ENCODE data around the gene CCDC182.

Gene CCDC182

DNA sequence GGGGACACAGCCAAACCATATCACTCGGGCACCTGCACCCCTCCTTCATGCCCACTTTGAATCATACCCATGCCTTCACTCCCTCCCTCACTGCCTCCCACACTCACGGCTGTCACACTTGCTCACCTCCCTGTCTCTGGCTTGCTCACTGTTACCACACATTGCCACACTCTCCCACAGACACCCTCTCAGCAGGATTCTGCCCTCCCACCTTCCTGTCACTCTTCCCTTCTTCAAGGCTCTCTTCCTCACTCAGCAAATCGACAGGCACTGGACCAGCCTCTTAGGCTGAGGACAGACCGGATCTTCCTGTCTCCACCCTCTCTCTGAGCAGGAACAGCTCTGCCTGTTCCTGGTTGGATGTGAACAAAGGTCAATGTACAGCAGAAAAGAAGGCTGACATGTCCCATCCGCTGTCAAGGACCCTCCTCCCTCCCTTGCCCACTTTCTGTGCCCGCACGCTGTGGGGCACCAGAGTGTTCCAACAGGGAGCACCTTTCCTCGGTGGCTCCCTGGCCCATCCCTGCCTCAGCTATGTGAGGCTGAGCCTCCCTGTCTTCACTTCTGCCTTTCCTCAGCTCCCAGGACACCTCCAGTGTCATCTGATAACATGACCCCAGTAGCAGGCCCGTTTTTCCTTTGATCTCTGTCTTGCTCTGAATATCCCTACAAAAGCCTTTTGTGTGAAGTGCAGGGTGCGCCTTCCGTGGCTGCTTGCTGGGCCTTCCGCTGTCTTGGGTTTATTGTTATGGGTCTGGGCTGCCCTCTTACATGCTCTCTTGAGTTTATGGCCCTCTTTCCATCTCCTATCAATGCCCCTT is 47.0 kb downstream of the CCDC182 start:
- Histone ChIP-seq H3K4me3 (ENCODE audit: low read depth, low read length) (no peak overlapping the region), H3K9me3 (ENCODE audit: control insufficient read depth, insufficient read depth, low read length) (no peaks in the 10 kb centered on the region), H3K36me3 (ENCODE audit: control insufficient read depth, insufficient read depth, low read length) (no peaks in the 10 kb centered on the region), H3K27ac (ENCODE audit: low read depth, low read length) (no peak overlapping the region), H3K4me1 (ENCODE audit: control insufficient read depth, insufficient read depth, low read length) (peaks cover 9% of the 10 kb centered on the region; the same call in 1 of the 2 replicates), H3K9ac (ENCODE audit: low read depth, low read length) (no peak overlapping the region), H3K27me3 (ENCODE audit: control insufficient read depth, insufficient read depth, low read length) (no peaks in the 10 kb centered on the region)

DNA sequence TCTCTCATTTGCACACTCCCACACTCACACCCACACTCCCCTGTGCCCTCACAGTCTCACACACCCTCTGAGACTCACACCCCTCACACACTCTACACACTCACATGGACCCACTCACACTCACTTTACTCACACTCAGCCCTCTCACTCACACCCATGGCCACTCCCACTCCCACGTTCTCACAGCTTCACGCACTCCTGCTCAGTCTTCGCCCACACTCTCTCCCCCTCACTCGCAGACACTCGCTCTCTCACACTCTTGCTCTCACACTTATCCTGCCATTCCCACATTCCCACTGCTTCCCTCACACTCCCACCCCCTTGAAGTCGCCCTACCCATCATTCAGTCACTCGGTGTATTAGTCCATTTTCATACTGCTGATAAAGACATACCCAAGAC is 47.9 kb downstream of the CCDC182 start:
- Histone ChIP-seq H3K4me3 (ENCODE audit: low read depth, low read length) (no peak overlapping the region), H3K4me1 (ENCODE audit: control insufficient read depth, insufficient read depth, low read length) (peaks cover 15% of the 10 kb centered on the region), H3K27me3 (ENCODE audit: control insufficient read depth, insufficient read depth, low read length) (no peaks in the 10 kb centered on the region), H3K36me3 (ENCODE audit: control insufficient read depth, insufficient read depth, low read length) (no peaks in the 10 kb centered on the region), H3K27ac (ENCODE audit: low read depth, low read length) (no peak overlapping the region), H3K9ac (ENCODE audit: low read depth, low read length) (no peak overlapping the region), H3K9me3 (ENCODE audit: control insufficient read depth, insufficient read depth, low read length) (no peaks in the 10 kb centered on the region)

DNA sequence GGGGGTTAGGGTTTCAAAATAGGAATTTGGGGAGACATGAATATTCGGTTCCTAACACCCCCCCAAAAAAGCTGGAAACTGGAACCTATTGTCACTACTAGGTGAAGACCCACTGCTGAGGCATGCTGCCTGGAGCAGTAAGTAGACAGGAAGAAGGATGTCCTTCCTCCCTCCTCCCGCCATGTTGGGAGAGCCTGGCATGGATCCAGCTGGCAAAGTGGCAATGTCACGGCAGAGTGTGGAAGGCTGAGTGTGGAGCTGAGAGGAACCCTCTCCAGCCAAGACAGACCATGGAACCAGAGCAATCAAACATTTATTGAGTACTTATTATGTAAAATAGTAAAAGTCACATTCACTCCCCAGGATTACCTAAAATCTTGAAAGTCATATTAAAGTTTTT is 49.0 kb downstream of the CCDC182 start:
- Histone ChIP-seq H3K36me3 (ENCODE audit: control insufficient read depth, insufficient read depth, low read length) (no peaks in the 10 kb centered on the region), H3K4me1 (ENCODE audit: control insufficient read depth, insufficient read depth, low read length) (peaks cover 11% of the 10 kb centered on the region), H3K4me3 (ENCODE audit: low read depth, low read length) (no peak overlapping the region), H3K9ac (ENCODE audit: low read depth, low read length) (no peak overlapping the region), H3K27me3 (ENCODE audit: control insufficient read depth, insufficient read depth, low read length) (no peaks in the 10 kb centered on the region), H3K9me3 (ENCODE audit: control insufficient read depth, insufficient read depth, low read length) (no peaks in the 10 kb centered on the region), H3K27ac (ENCODE audit: low read depth, low read length) (no peak overlapping the region)

Measured in HUES48 (cell line).